CD4-positive, alpha-beta T cell treated with Interleukin-12 subunit alpha and Interleukin-12 subunit beta, for 1 hour (primary cell): ENCODE results near the gene BLOC1S1.

Source experiments
- DNase-seq: peaks from one replicate; pipeline ENCODE4 v3.0.0-alpha.2; 2020

The BLOC1S1 gene

DNA sequence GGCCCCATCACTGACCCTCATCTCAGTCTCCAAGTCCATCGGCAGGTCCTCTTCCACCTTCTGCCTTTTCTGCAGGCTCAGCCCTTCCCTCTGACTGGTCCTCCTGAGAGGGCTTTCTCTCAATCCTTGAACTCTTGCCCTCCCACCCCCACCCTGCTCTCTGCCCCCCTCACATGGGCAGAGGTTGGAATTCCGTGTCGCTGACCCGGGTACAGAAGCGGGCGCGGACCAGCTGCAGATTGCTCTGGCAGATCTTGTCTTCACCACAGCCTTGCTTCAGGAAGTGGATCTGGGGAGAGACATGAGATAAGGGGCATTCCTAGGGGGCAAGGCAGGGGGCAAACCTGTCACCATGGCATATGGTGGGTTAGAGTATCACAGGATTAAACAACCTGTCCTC, 20.5 kb upstream of the BLOC1S1 start:
- no peak for DNase-seq

DNA sequence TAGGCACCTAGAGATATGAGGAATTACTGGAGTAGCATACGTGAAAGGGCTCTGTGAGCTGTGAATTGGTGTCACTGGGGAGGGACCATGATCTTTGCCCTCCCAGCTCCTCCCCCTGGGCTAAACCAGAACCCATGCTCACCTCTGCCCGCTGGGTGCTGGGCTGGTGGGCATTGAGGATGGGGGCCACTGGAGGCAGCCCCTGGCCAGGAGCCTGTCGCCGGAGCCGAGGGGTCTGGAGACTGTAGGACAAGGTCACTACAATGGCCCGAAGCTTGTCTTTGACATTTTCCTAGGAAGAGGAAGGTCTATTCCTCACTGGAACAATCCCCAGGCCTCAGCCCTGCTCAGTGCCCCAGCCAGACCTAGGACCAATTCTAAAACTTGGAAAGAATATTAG, 19.7 kb upstream of the BLOC1S1 start:
- DNase-seq: no peak

DNA sequence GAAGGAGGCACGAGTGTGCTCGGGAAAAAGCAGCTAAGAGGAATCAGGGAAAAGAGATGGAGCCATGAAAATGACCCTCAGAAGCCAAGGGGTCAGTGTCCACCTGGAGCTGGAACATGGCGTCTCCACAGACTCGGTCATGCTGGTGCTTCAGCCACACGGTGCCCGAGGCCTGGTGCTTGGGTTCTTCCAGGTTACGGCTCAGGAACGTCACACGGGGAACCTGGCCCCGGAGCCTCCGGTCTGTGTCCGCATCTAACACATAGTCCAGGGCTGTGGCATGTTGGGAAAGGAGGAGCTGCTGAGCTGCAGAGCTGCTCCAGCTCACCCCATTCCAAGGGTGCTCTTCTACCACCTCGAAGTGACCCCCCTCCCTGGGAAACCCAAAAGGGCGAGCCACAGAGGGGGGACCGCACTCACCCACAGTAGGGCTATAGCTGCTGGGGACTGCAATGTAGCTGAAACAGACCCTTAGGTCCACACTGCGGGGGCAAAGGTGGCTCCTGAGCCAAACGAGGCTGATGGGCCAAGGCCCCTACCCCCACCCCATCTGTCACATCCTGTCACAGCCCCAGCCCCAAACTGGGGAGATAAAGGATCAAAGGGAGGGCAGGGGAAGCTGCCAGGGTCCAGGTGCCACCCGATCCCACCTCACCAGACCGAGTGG, 18.9 kb upstream of the BLOC1S1 start:
- DNase-seq: no peak

DNA sequence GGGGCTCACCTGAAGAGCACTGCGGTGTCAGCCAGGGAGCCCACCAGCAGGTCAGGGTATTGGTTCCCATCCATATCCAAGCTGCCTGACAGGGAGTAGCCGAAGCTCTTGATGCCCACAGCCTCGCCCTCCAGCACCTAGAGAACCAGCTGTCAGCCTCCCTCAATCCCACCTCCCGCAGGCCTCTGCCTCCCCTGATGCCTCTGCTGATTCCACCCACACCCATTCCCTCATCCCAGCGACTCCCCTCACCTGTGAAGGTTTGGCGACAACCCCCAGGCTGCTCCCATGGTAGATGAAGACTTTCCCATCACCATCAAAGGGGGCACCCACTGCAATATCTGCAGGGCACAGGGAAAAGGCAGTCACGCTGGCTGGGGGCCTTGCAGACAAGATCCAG, 18.2 kb upstream of the BLOC1S1 start:
- no peak for DNase-seq

DNA sequence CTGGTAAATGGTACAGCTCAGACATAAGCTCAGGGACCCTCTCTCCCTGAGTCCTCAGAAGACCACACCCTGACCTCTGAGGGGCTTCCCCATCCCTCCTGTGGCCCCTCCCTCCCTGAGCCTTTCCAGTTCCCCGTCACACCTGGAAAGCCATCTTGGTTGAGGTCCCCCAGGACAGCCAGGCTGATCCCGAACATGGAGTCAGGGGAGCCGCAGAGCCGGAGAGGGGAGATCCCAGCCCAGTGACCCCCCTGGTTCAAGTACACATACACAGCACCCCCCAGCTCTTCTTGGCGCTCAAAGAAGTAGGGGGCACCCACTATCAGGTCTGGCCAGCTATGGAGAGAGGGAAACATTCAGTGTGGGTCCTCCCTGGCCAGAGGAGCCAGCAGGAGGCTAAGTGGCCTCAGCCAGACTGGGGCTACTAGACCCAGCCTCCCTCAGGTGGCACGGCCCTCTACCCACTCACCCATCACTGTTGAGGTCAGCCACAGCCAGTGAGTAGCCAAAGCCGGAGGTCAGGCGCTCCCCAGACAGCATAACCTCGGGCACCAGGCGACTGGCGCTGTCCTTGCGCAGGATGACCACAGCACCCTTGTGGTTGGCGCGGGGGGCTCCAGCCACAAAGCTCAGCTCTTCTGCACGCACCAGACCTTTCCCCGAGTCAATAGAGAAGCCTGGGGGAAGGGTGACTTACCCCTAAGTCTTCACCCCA, 17.4 kb upstream of the BLOC1S1 start:
- no peak for DNase-seq

DNA sequence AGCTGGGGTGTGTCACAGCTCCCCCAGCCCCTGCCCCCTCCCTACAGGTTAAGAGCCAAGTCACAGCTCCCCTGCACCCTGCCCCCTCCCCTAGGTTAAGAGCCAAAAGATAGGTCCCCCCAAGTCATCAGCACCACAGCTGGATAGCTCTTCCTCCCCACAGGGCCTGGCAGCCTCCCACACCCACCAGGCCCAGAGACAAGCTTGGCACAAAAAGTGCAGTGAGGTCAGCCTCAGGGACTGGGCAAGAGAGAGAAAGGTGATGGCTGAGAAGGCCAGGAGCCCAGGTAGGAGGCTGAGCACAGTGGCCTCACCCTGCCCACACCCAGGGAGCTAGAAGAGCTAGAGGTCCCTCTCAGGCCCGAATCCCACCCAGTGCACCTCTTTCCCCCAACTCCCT, 16.9 kb upstream of the BLOC1S1 start:
- no peak for DNase-seq

GRCh38 chr12:55699471-55700055, 16.3 kb upstream of the BLOC1S1 start:
- DNase-seq: no peak

GRCh38 chr12:55700255-55701018, 15.4 kb upstream of the BLOC1S1 start:
- DNase-seq: no peak

GRCh38 chr12:55702861-55703260, 13.0 kb upstream of the BLOC1S1 start:
- no peak for DNase-seq

GRCh38 chr12:55703288-55703687, 12.6 kb upstream of the BLOC1S1 start:
- no peak for DNase-seq

DNA sequence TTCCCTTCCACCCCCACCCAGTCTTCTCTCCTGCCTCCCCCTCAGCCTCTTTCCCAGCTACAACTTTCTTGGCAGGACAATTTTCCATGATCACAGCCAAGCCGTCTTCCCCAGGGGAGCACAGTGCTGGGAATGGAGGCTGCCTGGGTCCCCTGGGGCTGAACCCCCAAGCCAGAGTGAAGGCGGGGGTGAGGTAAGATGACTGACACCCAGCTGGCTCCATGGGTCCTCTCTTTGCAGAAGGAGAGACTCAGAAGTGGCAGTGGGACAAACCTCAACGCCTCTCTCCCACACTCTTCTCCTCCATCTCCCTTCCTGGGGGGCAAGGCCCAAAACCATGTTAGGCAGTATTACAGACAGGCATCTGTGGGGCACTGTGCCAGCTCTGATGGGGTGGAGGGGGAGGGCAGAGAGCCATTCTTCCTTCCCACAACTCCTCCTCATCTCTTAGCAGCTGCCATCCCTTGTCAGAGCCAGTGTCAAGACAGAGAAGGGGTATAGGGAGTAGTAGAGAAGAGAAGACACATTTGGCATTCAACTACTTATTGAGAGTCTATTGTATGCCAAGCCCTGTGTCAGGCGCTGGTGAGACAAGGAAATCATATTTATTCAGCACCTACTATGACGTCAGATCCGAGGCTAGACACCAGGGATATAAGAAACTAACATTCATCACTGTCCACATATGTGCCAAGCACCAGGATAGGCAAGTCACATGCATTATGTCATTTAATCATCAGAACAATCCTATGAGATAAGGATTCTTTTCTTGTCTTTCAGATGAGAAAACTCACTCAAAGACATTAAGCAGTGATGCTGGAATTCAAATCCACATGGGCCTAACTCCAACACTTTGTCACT, 11.7 kb upstream of the BLOC1S1 start:
- DNase-seq: no peak

DNA sequence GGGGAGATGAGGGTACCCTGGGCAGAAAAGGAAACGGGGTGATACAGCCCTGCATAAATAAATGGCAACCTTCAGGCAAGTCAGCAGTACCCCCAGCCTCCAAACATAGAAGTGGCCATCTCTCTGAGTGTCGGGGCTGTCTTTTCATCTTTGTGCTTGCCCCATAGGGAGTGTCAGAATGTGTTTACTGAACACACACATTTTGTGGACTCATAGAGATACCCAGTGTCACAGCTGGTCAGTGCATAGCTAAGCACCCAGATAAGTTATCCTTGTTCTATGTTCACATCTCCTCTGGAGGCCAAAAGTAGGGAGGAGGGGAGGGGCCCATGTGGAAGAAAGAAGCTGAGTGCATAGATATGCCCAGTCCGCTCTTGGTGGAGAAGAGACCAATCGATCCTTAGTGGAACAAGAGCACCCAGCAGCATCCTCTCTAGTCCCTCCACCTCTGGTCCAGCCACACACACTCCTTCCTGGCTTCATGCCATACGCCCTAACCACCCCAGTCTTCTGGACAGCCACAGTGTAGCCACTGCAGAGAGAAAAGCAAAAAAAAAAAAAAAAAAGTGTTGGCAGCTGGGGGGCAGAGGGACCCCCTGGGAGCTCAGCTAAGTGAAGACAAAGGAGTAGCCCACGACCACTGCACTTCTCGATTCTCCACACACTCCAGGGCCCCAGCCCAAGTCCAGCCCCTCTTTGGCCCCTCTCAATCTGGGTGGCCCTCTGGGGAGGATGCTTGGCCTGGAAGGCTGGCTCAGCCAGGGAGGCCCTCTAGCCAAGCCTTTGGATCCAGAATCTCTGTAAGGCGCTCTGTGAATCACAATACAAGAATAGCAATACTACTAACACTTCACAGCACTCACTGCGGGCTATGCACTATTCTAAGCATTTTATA, 10.8 kb upstream of the BLOC1S1 start:
- no peak for DNase-seq

GRCh38 chr12:55705782-55706402, 10.0 kb upstream of the BLOC1S1 start:
- no peak for DNase-seq

DNA sequence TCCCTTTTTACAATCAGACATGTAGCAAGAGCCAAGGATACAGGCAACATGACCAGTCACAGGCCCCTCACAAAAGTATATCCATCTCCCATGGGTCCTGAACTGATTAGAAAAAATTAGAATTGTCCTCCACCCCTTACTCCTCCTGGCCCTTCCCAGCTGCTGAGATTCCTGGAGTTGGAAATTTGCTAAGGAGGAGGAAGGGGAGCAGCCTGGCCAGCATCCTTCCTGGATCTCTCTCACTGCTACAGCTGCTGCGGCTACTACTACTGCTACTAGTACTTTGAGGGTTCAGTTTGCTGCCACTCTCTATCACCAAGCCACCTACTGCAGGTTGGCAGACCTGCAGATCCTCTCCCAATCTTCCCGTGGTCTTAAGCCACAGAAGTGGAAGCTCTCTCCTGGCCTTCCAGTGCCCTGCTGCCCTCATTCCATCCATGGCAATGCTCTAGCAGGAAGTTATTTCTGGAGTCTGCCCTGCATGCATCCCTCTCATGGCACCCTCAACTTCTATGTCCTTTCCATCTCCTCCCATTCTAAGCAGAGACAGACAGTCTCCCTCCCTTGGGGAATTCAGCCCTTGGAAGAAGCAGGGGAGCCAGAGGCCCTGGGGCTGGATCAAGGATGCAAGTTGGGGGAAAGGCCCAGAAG, 9.2 kb upstream of the BLOC1S1 start:
- DNase-seq: no peak

DNA sequence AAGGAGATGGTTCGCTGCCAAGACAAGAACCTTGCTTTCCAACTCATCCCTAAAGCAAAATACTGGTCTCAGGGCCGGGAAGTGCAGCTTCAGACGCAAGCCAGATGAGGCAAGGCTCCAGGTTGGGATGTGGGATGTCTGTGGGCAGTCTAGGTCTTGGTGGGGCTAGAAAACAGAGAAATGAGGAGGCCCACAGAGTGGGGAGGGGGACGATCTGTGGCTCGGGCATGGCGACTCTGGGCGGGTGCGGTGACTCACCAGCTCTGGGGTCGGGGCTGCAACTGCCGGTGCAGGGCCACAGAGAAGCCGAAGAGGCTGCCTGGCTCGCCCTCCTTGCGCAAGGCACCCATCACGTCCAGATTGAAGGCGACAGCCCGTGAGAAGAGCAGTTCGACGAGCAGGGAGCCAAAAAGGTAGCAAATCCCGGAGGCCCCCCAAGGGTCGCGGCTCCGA, 8.6 kb upstream of the BLOC1S1 start:
- DNase-seq: no peak

DNA sequence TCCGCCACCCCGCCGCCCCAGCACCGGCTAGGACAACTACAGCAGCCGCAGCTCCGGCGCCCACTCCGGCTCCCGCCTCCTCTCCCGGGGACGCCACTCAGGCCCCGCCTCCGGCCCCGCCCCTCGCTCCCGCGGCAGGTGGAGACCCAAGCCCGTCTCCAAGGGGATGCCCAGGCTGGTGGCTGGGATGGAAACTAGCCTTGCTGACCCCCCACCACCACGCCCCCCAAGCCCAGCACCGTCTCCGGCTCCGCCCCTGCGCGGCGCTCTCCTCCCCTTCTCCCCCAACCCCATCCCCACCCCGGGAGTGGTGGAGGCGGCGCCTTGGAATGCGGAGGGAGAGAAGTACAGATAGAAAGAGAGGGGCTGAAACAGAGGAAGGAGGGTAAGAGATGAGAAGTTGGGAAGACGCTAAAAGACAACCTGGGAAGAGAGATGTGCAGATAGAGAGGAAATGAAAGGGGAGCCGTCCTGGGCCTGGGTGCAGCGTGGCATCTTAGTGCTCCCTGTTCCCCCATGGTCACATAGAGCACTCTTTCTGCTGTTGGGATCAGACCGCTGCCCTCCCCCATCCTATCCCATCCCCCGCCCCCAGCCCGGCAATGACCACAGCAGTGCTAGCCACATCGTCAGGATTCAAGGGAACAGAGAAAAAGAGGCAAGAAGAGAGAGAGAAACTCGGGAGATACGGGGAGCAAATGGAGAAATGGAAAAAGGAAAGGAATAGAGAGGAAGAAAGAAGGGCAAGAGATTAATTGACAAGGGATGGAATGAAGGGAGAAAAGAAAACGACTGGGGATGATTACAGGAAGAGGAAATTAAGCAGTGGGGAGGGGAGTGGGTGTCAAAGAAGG, 7.8 kb upstream of the BLOC1S1 start, which contains the start of gene ITGA7:
Gene ITGA7, minus strand, starts transcription at position 64 of the 854 bp plus-strand sequence. CDS start 222 bp downstream, outside the sequence.
- DNase-seq: peak; percentile 65

DNA sequence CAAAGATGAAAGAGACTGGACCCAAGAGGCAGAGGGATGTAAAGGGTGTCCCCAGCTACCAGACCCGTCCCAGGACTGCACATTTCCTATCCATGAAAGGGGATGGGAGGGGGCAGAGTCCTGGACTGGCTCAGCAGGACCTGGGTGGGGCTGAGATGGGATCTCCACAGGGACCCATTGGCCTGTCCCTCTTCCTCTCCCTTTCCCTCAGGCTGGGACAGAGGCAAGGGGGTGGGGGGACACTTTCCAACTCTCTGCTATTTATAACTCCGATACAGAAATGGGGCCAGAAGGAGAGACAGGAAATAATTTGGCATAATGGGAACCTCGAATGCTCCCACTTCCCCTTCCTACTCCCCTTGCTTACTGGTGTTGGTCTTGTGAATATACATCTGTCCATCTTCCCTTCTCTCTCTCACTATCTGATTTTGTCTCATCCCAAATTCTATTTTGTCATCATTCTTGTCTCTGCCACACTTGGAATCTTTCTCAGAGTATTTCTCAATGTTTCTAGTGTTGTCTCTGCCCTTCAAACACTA, 7.1 kb upstream of the BLOC1S1 start:
- no peak for DNase-seq

DNA sequence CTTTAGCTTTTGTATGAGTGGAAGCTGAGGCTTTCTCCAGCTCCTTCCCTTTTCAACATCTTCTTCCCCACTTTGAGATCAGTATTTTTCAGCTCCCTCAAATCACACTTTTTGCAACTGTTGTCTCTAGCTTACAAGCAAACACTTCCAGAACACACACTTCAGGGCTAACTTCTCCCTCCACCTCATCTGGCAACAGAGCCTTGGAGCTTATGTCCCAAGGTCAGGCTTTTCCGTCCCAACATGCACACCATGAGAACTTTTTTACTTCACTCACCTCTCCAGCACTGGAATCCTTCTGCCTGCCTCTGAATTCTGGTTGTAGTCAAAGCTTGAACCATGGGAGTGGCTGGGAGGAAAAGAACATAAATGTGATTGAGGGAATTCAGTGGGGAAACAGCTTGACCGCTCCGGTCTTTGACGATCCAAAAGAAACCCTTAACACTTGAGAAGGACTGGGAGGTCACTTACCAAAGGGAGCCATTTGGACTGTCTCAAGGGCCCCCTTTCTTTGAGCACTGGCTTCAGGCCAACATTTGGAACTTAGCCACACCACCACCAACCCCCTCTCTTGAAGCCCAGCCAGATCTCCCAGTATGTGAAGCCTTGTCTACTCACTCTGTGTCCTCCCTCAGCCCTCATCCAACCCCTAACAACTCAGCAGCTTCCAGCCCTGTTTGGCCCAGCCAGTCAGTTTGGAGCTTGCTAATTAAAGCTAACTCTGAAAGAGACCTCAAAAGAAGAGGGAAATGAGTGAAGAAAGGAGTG, 3.9 kb upstream of the BLOC1S1 start:
- no peak for DNase-seq
